ENCODE data around the gene ZNF672.

Gene ZNF672

DNA sequence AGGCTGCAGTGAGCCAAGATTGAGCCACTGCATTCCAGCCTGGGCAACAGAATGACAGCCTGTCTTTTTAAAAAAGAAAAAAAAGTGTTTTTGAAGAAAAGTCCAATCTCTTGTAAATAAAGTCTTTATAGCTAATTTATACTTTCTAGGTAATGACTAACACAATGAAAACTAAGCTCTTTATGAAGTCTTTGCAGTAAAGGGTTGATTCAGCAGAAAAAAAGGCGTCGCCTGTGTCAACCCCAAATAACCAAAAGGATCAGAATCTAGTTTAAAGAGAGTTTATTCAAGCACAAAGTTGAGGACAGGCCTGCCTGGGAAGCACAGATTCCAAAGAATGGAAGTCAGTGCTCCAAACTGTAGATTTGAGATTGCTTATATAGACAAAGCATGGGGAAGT lies 53.7 kb downstream of the ZNF672 start:
- no peak for DNase-seq

DNA sequence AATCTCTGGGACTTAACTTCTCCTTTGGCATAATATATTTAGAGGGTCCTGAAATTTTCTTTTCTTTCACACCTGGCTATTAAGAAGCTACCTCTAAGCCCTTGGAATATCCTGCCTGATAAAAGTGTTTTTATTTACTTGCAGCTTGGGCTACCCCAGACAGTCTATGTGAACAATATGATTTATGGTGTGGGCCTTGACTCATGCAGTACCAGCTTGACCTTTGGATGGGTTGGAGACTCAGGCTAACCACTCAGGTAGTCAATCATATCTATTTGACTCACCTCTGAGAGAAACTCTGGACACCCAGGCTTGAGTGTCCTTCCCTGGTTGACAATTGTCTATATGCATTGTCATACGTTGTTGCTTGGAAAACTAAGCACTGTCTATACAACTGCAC lies 54.6 kb downstream of the ZNF672 start:
- no peak for DNase-seq

DNA sequence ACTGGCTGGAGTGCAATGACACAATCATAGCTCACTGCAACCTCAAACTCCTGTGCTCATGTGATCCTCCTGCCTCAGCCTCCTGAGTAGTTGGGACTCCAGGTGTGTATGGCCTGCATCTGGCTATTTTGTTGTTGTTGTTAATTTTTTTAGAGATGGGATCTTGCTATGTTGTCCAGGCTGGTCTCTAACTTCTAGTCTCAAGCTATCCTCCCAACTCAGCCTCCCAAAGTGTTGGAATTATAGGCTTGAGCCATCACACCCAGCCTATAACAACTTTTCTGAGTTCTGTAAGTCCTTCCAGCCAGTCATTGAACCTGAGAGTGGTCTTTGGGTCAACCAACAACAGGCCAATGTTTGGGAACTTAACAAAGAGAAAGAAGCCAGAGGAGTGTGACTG lies 56.8 kb downstream of the ZNF672 start:
- no peak for DNase-seq

DNA sequence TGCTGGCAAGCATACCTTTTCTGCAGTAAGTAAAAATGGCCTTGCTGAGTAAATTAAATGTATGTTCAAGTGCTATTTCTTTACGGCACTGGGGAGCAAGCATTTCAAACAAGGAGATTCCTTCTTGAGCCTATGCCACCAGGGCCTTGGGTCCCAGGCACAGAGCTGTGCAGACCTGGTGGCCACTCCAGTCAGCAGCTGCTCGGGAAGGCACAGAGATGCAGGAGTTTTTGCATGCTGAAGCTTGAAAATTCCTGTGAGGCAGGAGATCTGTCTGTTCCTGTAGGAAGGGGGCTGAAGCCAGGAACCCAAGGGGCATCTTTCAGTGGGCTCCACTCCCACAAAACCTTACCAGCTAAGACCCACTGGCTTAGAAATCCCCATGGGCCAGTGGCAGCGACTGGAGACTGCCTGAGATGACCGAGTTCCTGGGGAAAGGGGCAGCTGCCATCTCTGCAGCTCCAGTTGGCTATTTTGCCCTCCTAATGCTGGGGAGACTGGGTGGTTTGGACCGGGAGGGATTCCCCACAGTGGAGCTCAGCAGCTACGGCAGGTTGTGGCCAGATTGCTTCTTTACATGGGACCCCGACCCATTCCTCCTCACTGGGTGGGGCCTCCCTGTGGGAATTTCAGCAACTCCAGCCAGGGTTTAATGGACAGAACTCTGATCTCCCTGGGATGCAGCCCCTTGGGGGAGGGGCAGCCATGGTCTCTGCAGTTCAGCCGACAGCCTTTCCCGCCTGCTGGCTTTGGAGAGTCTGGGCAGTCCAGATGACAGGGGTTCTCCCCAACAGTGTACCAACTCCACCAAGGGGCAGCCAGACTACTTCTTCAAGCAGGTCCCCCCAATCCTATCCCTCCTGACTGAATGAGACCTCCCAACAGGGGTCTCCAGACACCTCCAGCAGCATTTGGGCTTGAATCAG lies 59.7 kb downstream of the ZNF672 start:
- no peak for DNase-seq
